Activated effector memory CD4-positive, alpha-beta T cell treated with Interleukin-2 at 50 U/mL for 16 hours (primary cell): ENCODE results near the gene CUEDC1.

Source experiments
- DNase-seq: peaks from one replicate; pipeline ENCODE4 v3.0.0-alpha.2; 2020

CUEDC1 gene

DNA sequence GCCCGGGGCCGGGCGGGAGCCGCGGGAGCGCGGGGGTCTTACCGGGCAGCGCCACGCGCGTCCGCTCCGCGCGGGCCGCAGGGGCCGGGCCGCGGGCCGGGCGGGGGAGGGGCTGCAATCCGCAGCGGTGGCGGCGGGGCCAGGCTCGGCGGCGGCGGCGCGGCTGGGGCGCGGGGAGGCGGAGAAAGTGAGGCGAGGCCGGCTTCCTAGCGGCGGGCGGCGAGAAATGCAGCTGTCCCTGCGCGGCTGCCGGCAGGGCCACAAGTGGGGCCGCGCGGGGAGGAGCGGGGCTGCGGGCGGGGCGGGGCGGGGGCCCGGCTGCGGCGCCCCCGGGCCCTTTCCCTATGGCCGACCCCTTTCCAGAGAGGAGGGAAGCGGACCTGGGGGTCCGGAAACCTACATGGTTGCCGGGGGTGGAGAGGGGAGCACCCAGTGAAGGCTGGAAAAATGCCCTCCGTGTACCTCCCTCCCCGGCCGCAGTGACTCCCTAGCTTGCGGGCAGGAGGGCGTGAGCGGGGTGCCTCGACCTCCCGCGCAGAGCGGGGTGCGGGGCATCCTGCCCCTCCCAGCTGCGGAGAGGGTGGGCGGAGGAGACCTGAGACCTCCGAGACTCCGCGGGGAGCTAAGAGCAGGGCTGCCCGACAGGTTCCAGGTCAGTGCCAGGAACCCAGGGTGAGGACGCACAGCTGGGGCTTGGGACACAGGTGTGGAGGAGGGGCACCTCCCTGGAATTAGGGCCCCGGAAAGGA, at the start of gene CUEDC1:
Gene CUEDC1, minus strand, starts transcription at position 230 of the 749 bp plus-strand sequence. CDS start 69,848 bp downstream, outside the sequence.
- peak; percentile 49 for DNase-seq

DNA sequence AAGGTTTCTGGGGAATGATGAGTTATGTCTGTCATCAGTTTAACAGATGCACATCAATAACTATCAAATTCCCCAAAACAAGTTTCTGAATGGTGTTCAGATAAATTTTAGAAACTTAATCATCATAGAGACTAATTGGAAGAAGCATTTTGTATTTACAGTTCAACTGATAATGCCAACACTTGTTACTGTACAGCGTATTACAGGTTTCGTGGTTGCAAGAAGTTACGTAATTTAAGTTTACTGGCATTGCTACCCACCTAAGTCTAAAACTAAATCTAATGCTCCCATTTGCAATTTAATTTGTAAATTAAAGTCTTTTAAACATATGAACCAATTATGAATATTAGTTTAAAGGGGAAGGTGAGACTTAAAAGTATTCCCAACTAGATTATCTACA, 48.8 kb upstream of the CUEDC1 start:
- DNase-seq: no peak

DNA sequence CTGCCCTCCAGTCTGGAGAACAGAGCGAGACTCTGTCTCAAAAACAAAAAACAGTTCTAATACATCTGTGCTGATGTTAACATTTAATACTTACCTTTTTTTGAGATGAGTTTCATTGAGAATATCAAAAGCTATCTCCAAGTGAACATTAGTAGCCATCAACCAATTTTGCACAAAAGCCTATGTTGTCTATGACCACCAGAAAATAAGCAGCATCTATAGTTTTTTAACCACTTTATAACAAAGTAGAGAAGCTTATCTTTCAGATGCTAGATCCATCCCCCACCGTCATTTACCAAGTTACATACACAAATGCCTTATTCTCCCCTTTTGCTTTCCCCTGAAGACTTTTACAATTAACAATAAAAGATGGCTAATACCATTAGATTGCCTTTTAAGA, 47.8 kb upstream of the CUEDC1 start:
- DNase-seq: no peak

DNA sequence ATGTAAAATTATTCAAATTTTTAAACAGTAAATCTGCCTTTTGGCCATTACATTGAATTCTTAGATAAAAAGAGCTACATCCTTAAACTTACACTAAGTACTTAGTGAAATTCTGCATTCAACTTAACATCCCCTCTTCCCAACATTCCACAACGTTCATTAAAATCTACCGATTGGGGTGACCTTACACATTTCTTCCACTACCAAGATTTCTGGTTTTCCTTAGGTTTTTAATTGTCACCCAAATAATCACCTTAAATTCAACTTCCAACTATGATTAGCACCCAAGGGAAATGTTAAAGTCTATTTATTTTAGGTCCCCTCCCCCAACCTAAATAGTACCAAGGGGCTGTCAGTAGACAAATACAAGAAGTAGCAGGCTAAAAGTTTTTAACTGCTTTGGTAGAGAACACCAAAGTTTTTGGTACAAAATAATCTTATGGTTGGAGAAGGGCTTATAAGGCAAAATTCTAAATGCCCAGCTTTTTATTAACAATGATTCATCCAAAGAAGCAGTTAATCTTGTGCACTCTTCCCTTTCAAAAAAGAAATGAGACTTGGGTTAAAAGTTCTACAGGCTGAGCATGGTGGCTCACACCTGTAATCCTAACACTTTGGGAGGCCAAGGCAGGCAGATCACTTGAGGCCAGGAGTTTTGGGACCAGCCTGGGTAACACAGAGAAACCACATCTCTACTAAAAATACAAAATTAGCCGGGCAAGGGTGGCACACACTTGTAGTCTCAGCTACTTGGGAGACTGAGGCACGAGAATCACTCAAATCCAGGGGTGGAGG, 47.1 kb upstream of the CUEDC1 start:
- no peak for DNase-seq

DNA sequence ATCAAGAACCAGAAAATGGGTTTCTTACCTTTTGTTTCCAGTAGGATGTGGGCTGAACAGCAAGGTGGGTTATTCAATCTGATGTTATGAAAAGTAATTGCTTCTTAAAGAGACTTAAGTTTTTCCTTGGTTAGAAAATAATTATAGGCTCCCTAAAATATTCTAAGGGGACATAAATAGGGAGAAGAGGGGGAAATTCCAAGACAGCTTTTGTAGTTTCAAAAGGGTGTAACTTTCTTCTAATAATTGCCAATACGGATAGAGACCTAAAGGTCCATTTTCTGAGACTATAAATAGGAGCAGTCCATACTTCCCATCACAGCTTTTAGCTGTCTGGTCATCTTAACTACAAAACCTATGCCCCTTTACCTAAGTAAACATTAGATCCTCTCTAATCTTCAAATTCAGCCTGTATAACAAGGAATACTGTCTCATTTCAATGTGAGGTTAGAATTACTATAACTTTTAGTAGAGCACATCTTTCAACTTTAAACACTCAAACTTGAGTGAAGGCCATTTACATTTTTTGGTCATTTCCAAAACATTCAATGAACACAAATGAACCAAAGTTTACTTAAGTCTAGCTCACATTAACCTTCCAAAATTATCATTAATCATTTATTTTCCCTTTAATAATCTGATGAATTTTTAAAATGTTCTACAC, 46.4 kb upstream of the CUEDC1 start:
- DNase-seq: no peak

- no peak for DNase-seq
Observed at GRCh38 chr17:57999496-58000017, 44.3 kb upstream of the CUEDC1 start.

GRCh38 chr17:57999010-57999495, 43.8 kb upstream of the CUEDC1 start:
- no peak for DNase-seq

GRCh38 chr17:57997085-57997809, 42.0 kb upstream of the CUEDC1 start:
- no peak for DNase-seq

DNA sequence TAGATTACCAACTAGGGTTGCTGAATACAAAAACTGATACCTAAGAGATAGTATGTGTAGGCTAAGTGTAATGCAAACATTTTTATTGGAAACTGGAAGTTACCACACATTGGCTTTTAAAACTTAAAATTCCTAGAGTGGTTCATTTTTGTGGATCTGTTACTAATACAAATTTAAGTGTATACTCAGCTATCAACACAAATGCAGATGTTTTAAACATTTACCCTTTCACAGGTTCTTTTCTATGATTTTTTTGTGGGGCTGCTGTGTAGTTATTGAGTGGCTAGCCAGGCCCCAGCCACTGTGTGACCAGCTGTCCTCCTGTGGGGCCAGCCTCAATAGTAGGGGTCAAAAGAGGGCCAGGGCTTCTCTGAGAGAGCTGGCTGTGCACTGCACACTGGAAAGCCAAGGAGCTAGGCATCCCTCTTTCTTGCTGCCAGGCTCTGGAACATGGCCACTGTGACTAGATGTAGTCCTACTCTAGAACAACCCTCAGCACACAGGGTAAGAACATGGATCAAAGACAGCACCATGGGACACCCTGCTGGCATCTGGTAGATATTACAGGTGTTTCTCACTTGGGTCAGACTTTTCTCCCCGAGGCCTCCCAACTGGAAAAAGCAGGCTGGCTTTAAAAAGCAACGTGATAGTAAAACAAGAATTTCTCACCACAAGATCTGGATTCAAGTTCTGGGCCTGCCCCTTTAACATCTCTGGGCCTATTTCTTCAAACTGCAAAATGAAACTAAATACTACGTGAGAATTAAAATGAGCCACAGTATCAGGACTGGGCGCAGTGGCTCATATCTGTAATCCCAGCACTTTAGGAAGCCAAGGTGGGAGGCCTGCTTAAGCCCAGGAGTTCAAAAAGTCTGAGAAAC, 40.1 kb upstream of the CUEDC1 start:
- DNase-seq: peak; percentile 29

- DNase-seq: no peak
Observed at GRCh38 chr17:57994436-57994835, 39.2 kb upstream of the CUEDC1 start.

- no peak for DNase-seq
Observed at GRCh38 chr17:57993471-57994365, 38.5 kb upstream of the CUEDC1 start.

- DNase-seq: no peak
Observed at GRCh38 chr17:57991537-57991936, 36.3 kb upstream of the CUEDC1 start.

GRCh38 chr17:57990037-57990436, 34.8 kb upstream of the CUEDC1 start:
- no peak for DNase-seq

DNA sequence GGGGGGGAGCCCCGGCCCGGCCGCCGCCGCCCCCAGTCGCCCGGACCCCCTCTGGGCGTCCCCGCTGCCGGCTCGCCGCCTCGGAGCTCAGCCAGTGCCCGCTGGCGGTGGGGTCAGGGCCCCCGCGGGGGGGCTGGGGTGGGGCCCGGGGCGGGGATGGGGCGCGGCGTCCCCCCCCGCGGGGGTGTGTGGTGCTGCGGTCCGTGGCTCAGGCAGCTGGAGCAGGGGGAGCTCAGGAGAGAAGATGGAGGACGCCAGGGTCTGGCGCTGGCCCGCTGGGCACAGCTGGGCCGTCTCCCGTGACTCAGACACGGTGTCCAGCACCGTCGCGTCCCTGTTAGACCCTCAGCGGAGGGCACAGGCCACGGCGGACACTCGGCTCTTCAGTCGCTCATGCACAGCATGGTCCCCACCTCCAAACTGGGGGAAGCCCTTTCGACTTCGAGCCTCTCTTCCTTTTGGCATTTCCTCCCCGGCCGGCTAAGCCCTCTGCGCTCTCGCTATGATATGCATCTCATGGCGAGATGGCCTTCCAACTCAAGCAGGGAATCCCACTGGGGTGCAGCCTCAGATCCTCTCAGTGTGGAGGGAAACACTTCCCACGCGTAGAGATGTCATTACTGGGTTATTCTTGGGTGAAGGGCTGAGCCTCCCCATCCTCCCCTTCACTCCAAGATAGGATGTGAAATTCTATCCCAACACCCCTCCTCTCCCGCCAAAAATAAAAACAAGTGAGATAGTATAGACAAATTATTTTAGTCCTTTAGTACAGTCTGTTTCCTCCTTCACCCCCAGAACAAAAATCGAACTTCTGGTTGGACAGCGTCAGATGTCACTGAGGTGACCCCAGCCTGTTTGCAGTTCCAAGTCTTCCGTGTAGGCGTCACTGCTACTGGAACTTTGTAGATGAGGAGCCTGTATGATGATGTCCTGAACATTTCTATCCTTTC, 33.4 kb upstream of the CUEDC1 start:
- DNase-seq: no peak

- DNase-seq: peak; percentile 78
Observed at GRCh38 chr17:57987581-57988300, 32.5 kb upstream of the CUEDC1 start, which contains the start of gene VEZF1. Gene VEZF1 (minus strand): TSS chr17:57988254. CDS start chr17:57988111, 143 bp downstream.

- DNase-seq: peak; percentile 35
Observed at GRCh38 chr17:57986841-57987580, 31.8 kb upstream of the CUEDC1 start.

DNA sequence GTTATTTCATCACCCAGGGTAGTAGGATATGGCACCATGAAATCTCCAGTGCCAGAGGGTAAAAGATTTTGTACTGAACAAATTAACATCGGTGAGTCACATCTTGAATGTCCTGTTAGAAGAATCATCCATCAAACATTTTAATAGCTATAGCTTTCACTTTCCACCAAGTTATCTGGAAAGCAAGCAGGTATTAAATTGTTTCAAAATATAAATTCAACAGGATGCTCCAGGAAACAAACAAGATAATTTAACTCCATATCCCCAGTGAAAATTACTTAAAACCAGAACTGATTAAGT, 30.4 kb upstream of the CUEDC1 start:
- no peak for DNase-seq
